ENCODE data around the gene PPP1R14B.
A peak's percentile ranks its signal among the peaks of the same experiment; 100 is the strongest.

The PPP1R14B gene

DNA sequence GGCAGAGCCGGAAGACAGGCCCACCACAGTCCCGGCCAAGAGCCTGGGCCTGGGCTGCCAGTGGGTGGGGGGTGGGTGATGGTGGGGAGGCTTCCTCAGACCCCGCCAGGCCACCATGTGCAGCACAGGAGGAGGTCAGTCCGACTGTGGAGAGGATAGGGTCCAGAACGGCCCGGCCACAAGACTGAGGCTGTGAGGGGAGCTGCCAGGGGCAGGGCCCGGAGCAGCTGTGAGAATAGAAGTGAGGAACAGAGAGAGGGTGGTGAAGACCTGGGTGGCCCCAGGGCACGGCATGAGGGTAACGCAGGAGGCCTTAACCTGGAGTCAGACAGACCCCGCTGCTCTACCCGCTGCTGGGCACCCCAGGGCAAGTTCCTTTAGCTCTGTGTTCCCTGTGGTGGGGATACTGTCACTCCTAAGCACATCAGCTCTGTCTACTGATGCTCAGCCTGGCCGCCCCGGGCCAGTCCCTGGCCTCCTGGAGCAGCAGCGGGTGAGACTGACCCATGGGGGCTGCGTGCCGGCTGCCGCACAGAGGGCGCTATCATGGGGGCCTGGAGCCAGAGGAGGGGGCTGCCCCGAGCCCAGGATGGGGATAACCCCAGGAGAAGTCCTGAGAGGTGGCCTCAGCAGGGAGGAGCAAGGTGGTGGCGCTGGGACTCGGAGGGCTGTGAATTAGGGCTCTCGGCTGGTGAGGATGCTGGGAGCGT, 38.5 kb downstream of the PPP1R14B start:
- DNase-seq: no peak

DNA sequence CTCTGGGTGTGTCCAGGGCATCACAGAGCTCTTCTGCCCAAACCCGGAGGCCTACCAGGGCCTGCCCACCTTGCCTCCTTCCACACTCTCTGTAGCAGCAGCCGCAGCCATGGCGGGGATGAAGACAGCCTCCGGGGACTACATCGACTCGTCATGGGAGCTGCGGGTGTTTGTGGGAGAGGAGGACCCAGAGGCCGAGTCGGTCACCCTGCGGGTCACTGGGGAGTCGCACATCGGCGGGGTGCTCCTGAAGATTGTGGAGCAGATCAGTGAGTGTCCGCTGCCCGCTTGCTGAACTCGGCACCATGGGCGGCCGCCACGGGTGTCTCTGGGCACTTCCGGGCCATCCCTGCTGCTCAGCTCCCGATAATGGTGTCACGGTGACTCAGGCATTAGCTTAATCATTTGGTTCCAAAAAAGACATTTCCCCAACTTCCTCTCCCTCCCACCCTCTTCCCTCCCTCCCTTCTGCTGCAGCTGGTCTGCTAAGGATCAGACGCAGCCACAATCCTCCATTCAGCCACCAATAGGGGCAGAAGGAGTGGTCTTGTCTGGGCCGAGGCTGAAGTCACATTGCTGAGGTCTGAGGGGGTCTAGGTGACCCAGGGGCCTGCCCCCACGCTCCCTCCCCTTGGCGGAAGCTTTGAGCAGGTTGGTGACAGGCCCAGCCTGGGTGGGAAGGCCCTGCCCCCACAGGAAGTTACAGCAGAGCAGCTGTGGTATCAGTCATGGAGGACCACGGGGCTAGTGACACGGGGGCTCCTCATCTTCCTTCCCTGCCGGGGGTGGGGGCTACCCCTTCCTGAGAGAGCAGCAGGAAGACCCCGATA, 39.3 kb downstream of the PPP1R14B start:
- DNase-seq: peak; percentile 78

DNA sequence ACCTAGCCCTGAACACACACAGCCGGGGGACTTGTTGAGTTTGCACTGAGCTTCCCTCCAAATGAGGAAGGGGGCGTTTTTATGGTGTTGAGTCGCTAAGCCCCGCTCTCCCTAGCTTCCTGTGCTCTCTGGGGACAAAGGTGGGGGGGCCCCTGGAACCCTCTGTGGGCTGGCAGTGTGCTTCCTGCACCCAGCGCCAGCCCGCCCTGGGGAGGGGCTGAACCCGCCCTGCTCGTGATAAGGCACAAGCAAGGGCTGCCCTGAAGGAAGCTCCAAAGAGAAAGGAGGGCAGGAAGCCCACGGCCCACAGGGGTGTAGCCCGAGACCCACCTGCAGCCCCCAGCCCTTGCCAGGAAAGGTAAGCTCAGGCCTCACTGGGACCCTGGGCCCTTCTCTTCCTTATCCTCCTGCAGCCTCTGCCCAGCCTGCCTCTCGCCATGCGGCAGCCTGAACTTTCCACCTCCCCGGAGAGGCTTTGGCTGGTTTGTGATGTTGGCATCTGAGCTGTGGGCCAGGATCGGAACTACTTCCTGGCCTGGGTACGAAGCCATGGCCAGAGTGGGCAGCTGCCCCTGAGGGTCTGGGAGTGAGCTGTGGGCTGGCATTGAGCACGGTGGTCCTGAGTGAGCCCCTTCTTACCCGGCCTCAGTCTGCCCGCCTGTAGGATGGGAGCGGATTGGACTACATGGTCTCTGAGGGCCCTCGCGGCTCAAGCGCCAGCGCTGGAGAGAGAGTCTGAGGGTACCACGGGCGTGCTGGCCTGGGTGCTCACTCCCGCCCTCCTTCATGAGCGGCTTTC, 40.1 kb downstream of the PPP1R14B start, which contains the start of gene FERMT3:
Gene FERMT3, plus strand, starts transcription at position 265 of the 799 bp plus-strand sequence. CDS start 644 bp downstream, outside the sequence.
- peak; percentile 72 for DNase-seq

DNA sequence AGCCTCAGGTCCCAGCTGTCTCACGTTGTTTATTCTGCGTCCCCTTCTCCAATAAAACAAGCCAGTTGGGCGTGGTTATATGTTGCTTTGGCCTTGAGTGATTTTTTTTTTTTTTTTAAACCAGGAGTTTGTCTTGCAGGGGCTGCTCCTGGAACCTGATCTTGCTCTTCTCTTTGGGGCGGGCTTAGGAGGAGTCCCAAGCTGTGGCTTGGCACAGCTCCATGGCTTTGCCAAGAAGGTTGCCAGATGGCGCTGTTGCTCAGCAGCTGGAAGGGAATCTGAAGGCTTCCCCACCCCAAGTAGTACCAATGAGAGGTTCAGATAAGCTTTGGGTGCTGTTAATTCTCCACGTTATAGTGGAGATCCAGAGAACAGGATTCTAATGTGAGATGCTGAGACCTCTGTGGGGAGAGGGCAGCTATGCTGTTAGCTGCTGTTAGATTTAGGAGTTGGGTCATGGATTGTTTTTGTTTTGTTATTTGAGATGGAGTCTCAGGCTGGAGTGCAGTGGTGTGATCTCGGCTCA, 42.2 kb downstream of the PPP1R14B start:
- DNase-seq: peak; percentile 87

DNA sequence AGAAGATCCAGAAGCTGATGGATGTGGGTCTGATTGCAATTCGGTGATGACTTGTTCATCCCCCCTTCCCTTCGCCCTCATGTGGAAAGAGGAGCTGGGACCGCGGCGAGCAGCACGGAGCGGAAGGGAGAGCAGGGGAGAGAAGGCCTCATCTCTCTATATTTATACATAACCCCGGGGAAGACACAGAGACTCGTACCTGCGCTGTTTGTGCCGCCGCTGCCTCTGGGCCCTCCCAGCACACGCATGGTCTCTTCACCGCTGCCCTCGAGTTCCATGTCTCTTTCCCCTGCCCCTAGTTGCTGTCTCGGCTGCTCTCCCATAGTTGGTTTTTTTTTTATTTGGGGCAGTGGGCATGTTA, 42.7 kb downstream of the PPP1R14B start:
- DNase-seq: no peak

DNA sequence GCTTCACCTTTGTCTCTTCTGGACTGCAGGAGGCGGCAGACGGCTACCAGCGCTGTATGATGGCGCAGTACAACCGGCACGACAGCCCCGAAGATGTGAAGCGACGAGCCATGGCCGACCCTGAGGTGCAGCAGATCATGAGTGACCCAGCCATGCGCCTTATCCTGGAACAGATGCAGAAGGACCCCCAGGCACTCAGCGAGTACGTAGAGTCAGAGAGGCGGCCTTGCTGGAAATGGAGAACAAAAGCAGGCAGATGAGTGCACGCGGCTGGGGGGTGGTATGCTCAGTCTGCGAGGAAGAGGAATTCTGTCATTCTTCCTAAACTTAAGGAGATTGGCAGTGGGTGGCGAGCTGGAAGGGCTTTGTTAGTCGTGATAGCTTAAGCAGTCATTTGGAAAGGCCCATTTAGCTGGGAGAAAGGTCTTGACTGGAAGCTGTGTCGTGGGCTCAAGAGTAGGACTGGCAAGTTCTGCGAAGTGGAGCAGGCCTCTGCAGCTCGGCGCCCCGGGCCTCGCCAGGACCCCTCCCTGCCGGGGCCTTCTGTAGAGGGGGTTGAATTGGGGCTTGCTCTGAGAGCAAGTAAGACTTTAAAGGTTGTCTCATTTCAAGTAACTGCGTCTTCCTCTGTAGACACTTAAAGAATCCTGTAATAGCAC, 43.2 kb downstream of the PPP1R14B start:
- no peak for DNase-seq

DNA sequence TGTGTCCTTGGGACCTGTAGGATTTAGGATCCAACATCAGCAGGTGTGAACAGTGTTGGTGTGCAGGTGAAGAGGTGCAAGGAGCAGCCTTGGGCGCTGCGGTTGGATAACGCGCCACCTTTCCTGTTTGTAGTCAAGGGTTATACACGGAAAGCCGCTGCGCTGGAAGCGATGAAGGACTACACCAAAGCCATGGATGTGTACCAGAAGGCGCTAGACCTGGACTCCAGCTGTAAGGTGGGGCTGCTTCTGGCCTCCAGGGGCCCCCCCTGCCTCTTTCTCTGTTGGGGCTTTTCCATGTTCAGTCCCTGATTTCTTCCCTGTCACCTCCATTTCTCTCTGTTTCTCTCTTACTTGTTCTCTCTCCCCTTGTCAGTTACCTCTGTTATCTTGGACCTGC, 43.8 kb downstream of the PPP1R14B start:
- no peak for DNase-seq

DNA sequence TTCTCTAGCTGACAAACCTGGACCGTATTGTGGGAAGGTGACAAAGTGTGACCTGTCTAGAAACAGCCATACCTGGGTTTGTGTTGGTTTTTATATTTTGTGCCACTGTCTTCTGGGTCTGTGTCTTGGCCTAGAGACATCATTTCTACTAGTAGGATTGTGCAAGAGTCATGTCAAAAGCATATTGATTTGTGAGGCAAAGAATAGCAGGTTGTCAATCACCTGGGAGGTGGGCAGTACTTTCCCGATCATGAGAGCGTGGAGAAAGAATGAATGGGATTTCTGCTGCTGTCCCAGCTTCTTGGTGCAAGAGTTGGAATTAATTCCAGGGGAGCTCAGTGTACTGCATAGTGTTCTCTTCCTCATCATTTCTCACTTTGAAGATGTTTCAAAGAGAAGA, 45.2 kb downstream of the PPP1R14B start:
- no peak for DNase-seq

DNA sequence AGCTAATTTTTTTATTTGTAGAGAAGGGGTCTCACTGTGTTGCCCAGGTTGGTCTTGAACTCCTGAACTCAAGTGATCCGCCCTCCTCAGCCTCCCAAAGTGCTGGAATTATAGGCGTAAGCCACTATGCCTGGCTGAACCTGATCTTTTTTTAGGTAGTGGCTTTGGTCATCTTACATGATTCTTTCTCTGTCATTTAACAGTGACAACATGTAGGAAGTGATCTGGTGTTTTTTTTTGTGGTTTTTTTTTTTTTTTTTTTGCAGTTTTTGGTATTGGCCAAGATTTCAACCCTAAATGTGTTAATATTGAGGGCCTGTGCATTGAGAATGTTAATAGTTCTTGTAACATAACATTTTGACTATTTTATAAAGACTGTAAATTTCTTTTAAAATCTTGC, 48.2 kb downstream of the PPP1R14B start:
- no peak for DNase-seq

DNA sequence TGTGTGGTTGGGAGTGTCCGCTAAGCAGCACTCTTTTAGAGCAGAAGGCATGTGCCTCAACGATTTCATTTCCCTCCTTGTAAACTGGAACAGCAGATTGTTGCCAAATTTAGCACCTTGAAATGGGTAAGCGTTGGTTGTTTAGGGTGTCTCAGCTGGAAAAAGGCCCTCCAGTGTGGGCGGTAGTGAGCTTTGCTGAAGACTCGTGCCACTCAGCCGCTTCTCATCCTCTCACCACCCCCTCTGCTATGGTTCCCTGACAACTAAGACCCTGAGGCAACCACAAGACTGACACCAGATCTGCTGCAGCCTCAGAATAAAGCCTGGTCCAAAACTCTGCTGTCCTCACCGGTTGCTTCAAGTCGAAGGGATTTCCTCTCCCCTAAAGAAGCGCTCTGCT, 50.1 kb downstream of the PPP1R14B start:
- DNase-seq: no peak
